Measurements from ENCODE around the gene CCDC154. TPM values are rescaled to one million over a fixed set of nuclear protein-coding genes. Genes with fewer than 3 reads are reported as not detected.

Gene CCDC154
- total RNA-seq, 4 donors from 2014 or later, result 0.17 to 0.58 (median 0.42) TPM; not detected in 1

DNA sequence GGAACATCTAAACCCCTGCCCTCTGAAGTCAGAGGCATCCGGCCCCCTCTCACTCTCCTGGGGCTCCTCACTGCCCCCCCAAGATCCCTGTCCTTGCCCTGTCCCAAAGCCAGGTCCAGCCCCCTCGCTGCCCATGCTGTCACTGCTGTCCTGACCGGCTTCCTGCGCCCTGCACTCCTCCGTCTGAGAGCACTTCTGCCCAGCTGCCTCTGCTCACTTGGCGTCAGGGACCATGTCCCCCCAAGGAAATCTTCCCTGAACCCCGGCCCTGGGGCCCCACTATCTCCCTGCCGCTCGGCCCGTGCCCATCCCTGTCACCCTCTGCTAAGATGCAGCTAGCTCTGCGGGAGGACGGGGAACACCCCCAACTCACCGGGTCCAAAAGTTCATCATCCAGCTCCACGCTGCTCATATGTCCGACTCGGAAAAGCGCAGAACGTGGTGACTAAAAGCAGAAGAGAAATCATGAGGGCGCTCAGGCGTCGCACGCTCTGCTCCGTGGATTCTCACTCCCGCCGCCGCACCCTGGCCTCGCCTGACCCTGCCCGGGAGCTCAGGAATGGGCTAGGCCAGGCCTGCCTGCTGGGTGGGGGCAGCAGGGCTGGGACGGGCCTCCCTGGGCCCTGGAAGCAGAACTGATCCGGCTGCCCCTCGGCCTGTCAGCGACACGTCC is 20.7 kb upstream of the CCDC154 start:
- Histone ChIP-seq H3K27me3 (no peaks in the 10 kb centered on the region), H3K4me3 (no peak overlapping the region), H3K4me1 (peaks cover 0 to 13% (median 5%) of the 10 kb centered on the region in 4 donors), H3K36me3 (peaks cover 16 to 51% (median 35%) of the 10 kb centered on the region in 4 donors), H3K9me3 (no peaks in the 10 kb centered on the region), H3K27ac (replicated peaks in 1 of 4) (no peak overlapping the region)
- intact Hi-C loops (cut with DNase I), result no loop called here
- TF ChIP-seq POLR2A (IDR thresholded peaks at IDR 0.05; ENCODE audit: low read depth), result no peak
- no peak for TF ChIP-seq POLR2AphosphoS5 (IDR thresholded peaks at IDR 0.05)
- TF ChIP-seq EP300 (IDR thresholded peaks at IDR 0.05), result no peak
- WGBS, result 86% methylated on average over 21 of the region's 33 CpGs
- DNase-seq (ENCODE audit: extremely low spot score), result no peak

DNA sequence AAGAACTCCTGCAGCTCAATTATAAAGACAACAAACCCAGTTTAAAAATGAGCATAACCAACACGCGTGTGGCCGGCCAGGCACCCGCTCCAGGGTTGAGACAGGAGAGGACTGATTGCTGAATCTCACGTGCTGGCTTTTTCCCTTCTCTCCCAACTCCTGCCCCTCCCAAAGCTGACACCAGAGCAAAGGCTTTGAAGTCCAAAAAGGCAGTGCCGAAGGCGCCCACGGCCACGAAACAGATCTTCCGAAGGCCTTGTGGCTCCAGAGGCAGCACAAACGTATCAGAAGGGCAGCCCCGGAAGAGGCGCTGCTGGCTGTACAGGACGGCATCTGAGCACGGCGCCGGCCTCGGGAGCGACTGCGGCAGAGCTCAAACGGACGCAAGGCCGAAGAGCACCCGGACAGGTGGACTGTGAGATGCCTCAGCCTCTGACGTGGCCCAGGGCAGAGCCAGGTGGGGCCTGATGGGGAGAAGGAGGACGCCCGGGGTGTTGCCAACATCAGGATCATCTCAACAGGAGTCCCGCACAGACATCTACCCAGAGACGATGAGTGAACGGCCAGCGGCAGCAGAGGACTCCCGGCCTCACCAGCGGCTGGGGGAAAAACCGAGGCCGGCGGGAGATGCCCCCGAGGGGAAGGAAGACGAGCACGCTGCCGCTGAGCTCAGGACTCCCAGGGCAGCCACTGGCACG is 20.0 kb upstream of the CCDC154 start:
- intact Hi-C loops (cut with DNase I), result no loop called here
- Histone ChIP-seq H3K4me3 (no peak overlapping the region), H3K27me3 (no peaks in the 10 kb centered on the region), H3K4me1 (peaks cover 0 to 8% (median 2%) of the 10 kb centered on the region in 4 donors), H3K36me3 (peaks cover 17 to 55% (median 38%) of the 10 kb centered on the region in 4 donors), H3K9me3 (no peaks in the 10 kb centered on the region), H3K27ac (replicated peaks in 1 of 4) (no peak overlapping the region)
- no peak for DNase-seq (ENCODE audit: extremely low spot score)
- TF ChIP-seq, protein P1, sequence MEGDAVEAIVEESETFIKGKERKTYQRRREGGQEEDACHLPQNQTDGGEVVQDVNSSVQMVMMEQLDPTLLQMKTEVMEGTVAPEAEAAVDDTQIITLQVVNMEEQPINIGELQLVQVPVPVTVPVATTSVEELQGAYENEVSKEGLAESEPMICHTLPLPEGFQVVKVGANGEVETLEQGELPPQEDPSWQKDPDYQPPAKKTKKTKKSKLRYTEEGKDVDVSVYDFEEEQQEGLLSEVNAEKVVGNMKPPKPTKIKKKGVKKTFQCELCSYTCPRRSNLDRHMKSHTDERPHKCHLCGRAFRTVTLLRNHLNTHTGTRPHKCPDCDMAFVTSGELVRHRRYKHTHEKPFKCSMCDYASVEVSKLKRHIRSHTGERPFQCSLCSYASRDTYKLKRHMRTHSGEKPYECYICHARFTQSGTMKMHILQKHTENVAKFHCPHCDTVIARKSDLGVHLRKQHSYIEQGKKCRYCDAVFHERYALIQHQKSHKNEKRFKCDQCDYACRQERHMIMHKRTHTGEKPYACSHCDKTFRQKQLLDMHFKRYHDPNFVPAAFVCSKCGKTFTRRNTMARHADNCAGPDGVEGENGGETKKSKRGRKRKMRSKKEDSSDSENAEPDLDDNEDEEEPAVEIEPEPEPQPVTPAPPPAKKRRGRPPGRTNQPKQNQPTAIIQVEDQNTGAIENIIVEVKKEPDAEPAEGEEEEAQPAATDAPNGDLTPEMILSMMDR (IDR thresholded peaks at IDR 0.05), result no peak
- TF ChIP-seq POLR2A (IDR thresholded peaks at IDR 0.05; ENCODE audit: low read depth), result no peak
- no peak for TF ChIP-seq POLR2AphosphoS5 (IDR thresholded peaks at IDR 0.05)
- no peak for TF ChIP-seq EP300 (IDR thresholded peaks at IDR 0.05)
- WGBS, result 92% methylated on average over 39 of the region's 41 CpGs

DNA sequence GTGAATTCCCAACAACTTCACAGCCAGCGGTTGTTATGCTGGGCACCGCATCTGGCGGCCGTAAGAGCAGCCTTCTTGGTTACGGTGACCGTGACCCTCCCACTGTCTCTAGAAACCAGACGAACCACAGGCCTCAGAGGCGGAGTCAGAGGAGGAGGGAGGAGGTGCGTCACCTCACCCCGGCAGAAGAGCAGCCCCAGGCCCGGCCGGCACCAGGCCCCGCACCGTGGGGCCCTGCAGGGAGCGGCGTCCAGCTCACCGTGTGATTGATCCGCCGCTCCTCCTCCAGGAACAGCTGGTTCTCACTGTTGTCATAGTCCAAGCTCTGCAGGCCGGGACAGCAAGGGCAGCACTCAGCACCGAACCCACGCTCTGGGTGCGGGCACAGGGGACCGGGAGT is 16.8 kb upstream of the CCDC154 start:
- Histone ChIP-seq H3K36me3 (peaks cover 28 to 86% (median 68%) of the 10 kb centered on the region in 4 donors), H3K4me3 (no peak overlapping the region), H3K27me3 (no peaks in the 10 kb centered on the region), H3K27ac (replicated peaks in 1 of 4) (no peak overlapping the region), H3K9me3 (no peaks in the 10 kb centered on the region), H3K4me1 (no peaks in the 10 kb centered on the region)
- WGBS, result 81% methylated on average over 16 of the region's 24 CpGs
- TF ChIP-seq EP300 (IDR thresholded peaks at IDR 0.05) (no peak), POLR2A (IDR thresholded peaks at IDR 0.05; ENCODE audit: low read depth) (no peak), POLR2AphosphoS5 (IDR thresholded peaks at IDR 0.05) (no peak)
- TF ChIP-seq, protein P1 (IDR thresholded peaks at IDR 0.05), result no peak
- no peak for DNase-seq (ENCODE audit: extremely low spot score)
- intact Hi-C loops (cut with DNase I), result no loop called here

DNA sequence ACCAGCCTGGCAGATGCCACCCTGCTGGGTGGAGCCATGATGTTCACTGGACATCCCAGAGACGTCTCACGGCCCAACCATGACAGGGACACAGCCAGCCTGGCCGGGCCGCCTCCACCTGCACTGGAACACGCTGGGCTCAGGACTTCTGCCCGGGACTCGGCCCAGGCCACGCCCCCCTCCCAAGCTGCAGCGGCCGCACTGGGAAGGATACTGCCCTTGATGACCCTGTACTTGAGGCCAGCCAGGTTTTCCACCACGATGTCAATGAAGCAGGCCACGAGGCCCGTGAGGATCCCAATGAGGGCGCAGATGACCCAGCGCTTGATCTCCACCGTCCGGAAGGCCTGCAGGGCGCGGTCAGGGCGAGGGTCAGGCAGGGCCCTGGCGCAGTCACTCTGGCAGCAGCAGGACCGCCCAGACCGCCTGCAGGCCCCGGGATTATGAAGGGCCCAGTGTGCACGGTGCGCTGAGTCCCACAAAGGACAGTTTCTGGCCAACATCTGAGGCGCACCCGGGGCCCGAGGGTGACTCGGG is 16.3 kb upstream of the CCDC154 start:
- peaks cover 33 to 87% (median 73%) of the 10 kb centered on the region in 4 donors for H3K36me3 ChIP-seq
- no peaks in the 10 kb centered on the region for H3K4me1 ChIP-seq
- no peak overlapping the region for H3K4me3 ChIP-seq
- intact Hi-C loops (cut with DNase I), result no loop called here
- TF ChIP-seq, protein P1 (IDR thresholded peaks at IDR 0.05), result no peak
- TF ChIP-seq POLR2AphosphoS5 (IDR thresholded peaks at IDR 0.05), result no peak
- no peak for TF ChIP-seq EP300 (IDR thresholded peaks at IDR 0.05)
- TF ChIP-seq POLR2A (IDR thresholded peaks at IDR 0.05; ENCODE audit: low read depth), result no peak
- WGBS, result 90% methylated on average over 21 of the region's 30 CpGs
- H3K27me3 ChIP-seq, result no peaks in the 10 kb centered on the region
- no peaks in the 10 kb centered on the region for H3K9me3 ChIP-seq
- DNase-seq (ENCODE audit: extremely low spot score), result no peak
- no peak overlapping the region for H3K27ac ChIP-seq (replicated peaks in 1 of 4)

DNA sequence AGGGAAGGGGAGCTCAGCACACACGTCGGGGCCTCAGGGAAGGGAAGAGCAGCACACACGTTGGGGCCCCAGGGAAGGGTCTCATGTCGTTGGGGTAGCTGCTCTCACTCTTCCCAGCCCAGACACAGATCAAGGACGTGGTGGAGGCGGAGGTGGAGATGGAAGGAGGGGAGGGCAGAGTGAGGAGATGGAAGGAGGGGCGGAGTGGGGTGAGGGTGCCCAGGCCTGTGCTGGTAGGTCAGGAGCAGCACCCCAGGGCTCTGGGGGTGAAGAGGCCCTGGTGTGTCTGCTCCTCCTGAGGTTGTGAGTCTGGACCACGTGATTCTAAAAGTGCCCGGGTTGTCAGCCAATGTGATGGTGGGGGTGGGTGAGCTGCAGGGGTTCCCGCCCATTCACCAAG is 15.6 kb upstream of the CCDC154 start:
- no peak for TF ChIP-seq POLR2AphosphoS5 (IDR thresholded peaks at IDR 0.05)
- TF ChIP-seq POLR2A (IDR thresholded peaks at IDR 0.05; ENCODE audit: low read depth), result no peak
- no peak for TF ChIP-seq EP300 (IDR thresholded peaks at IDR 0.05)
- TF ChIP-seq, protein P1 (IDR thresholded peaks at IDR 0.05), result no peak
- Histone ChIP-seq H3K4me1 (no peaks in the 10 kb centered on the region), H3K27me3 (no peaks in the 10 kb centered on the region), H3K36me3 (peaks cover 38 to 89% (median 77%) of the 10 kb centered on the region in 4 donors), H3K27ac (replicated peaks in 1 of 4) (no peak overlapping the region), H3K9me3 (no peaks in the 10 kb centered on the region), H3K4me3 (no peak overlapping the region)
- intact Hi-C loops (cut with DNase I), result no loop called here
- 74% methylated on average over 9 of the region's 10 CpGs for WGBS
- DNase-seq (ENCODE audit: extremely low spot score), result no peak

Measured in esophagus muscularis mucosa (tissue), 4 donors.